ENCODE measurements around the gene HS3ST5.

GRCh38 chr6:114220241-114220640, 122.6 kb downstream of the HS3ST5 start:
- no peak for TF ChIP-seq CTCF (IDR thresholded peaks at IDR 0.05)
- no peak for TF ChIP-seq POLR2A (IDR thresholded peaks at IDR 0.05)

Measured in thyroid gland (tissue), 4 donors.